HG02981 (cell line): ENCODE measurements around the gene C14orf93.

Source experiments
- ATAC-seq: cut with Tn5 transposase; IDR thresholded peaks from one replicate; pipeline ENCODE4 v1.9.1; 2021; ENCODE audit warnings: mild to moderate bottlenecking, moderate library complexity; ENCODE audit not compliant: unreplicated experiment

Gene C14orf93

DNA sequence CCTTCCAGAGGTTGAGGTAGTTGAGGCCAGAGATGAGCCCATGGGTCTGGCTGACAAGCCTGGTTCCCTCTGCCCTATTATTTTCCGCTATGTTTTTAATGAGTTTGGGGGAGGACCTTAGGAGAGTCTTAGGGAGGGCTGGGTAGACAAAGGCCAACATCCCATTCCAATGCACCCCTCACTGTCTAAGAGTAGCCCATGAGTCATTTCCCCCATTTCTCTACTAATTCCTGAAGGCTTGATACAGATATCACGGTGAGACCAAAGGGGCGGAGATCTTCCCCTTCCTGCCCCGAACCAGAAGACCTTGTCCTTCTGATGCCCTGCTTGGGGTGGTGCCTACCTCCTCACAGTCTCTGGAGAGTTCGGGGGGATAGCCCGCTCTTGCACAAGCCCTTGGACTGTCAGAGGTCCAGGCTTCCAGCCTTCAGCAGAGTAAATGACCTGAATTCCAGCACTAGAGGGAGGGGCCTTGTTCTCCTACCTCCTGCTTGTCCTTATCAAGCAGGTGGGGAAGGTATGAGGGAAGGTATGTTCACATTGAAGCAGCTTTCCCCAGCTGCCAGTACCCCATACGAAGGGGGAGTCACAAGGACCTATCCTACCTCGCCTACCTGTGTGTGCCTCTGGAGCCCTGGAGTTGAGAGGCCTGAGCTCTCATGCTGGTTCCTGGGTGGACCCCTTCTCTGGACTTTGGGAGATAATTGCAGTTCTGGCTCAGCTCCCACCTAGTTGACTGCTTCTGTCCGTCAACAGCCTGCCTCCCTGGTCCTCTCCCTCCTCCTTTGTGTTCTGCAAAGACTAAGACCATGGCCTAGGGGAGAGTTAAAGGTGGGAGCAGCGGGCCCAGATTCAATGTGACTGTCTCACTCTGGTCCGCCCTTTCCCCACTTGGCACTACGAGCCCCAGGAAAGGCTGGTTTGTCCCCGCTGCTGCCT, 35.7 kb upstream of the C14orf93 start:
- no peak for ATAC-seq

DNA sequence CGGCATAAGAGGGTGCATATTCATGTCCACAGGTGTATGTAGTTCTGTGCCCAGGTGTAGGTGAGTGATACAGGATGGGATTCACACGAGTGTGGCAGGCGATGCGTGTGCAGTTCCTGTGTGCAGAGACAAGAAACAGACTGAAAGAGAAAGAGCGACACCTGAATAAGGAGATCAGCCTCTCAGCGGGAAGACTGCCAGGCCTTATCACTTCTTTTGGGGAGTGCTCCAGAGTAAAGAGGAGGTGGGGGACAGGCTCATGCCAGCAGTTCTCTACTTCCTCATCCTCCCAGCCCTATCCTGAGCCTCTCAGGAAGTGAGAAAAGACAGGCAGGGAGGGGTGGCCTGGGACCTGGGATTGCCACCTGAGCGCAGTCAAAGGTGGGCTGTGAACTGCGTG, 34.9 kb upstream of the C14orf93 start:
- ATAC-seq = no peak

DNA sequence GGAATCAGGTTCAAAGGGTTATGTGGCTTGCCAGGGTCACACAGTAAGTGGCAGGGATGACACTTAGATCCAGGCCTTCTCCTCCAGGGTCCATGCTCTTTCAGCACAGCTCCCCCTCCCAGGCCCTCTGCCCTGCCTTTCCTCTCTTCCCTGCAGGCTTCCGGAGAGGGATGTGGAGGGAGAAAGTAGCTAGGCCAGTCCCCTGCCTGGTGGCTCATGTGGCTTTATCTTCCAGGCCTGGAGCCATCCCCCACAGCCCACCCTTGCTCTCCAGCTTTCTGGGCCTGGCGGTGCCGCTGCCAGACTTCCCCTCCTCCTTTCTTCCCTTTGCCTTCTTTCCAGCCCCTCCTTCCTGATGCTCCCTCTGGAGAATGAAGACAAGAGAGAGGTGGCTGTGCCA, 33.8 kb upstream of the C14orf93 start:
- no peak for ATAC-seq

DNA sequence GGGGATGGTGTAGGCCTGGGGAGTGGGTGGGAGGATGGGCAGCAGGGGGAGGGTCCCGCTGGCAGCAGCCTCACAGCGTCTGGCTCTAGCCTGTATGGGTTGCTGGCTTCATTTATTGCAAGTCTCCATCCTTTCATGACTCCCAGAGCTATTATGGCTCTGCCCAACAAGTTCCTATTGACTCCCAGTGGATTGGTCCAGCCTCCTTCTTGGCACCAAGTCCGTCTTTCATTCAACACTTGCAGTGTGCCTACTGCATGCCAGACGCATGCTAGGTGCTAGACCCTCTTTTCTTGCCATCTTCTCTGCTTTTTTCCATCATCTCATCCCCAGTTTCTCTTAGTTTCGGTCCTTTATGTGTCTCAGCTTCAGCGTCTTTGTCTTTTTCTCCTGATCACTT, 33.2 kb upstream of the C14orf93 start:
- ATAC-seq = no peak

DNA sequence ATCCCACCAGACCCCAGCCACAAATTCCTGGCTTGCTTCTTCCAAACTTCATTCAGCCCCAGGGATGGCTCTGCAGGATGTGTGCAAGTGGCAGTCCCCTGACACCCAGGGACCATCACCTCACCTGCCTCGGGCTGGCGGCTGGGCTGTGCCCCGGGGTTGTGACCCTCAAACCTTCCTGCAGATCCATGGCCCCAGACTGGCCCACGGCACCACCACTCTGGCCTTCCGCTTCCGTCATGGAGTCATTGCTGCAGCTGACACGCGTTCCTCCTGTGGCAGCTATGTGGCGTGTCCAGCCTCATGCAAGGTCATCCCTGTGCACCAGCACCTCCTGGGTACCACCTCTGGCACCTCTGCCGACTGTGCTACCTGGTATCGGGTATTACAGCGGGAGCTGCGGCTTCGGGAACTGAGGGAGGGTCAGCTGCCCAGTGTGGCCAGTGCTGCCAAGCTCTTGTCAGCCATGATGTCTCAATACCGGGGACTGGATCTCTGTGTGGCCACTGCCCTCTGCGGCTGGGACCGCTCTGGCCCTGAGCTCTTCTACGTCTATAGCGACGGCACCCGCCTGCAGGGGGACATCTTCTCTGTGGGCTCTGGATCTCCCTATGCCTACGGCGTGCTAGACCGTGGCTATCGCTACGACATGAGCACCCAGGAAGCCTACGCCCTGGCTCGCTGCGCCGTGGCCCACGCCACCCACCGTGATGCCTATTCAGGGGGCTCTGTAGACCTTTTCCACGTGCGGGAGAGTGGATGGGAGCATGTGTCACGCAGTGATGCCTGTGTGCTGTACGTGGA, 32.4 kb upstream of the C14orf93 start, which contains the start of gene PSMB11:
PSMB11 (plus strand) TSS at position 51 of the 804 bp plus-strand sequence; CDS start at position 65, 14 bp downstream.
- ATAC-seq = no peak

DNA sequence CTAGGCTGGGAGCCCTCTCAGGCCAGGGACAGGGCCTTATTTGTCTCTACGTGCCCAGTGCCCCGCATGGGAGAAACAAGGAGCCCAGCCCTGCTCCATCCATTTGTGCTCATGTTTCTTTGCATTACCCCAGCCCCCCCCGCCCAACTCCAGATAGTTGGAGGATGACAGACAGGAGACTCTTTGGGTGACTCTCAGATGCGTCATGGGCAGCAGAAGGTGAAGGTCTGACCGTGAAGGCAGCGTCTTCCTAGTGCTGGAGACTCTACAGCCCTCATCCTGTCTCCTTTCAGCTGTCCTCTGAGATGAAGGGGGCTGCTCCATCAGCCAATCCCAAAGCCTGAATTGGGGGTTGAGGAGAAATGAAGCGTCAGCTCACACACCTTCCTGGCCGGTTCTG, 31.8 kb upstream of the C14orf93 start:
- no peak for ATAC-seq

DNA sequence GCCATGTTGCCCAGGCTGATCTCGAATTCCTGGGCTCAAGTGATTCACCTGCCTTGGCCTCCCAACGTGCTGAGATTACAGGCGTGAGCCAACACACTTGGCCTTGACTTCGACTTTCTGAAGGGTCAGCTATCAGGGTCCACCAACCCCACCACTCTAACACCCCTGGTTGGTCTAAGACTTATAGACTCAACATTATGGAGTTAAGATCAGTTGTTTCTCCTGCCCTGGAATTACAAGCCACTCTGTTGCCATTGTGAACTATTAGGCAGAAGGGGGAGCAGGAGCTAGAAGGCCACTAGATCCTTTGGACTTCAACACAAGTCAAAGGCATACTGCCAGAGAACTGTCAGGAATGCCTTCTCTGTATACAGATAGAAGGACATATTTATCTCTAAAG, 30.2 kb upstream of the C14orf93 start:
- ATAC-seq = no peak

DNA sequence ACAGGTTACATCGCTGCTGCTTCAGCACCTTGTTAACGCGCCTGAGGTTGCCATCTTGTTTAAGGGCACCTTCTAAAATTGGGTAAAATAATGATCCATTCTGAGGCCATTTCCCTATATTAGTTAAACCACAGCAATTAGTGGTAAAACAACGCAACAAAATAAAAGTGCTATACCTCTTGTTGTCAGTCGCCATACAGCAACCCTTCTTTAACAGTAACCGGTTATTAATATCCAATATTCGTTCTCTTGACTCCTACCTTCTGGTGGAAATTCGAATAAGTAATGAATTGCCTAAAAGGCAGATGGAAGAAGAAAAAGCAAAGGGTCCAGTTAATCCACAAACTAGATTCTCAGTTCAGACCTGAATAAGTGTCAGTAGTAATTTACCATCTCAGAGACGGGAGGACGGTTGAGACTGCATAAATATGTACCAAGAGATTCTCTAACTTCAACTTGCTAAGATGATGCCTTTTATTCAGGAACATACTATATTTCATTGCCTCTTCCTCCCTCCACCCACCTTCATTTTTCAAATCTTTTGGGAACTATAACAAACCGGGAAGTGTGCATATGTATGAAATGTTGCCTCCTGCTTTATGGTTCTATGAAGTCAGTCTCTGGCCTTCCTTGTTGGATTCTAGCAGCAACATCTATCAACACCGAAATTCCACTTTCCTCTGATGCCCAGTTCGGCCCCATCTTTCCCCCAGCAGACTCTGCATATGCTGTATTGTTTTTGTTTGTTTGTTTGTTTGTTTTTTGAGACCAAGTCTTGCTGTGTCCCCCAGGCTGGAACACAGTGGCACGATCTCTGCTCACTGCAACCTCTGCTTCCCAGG, 25.6 kb upstream of the C14orf93 start:
- ATAC-seq = no peak

DNA sequence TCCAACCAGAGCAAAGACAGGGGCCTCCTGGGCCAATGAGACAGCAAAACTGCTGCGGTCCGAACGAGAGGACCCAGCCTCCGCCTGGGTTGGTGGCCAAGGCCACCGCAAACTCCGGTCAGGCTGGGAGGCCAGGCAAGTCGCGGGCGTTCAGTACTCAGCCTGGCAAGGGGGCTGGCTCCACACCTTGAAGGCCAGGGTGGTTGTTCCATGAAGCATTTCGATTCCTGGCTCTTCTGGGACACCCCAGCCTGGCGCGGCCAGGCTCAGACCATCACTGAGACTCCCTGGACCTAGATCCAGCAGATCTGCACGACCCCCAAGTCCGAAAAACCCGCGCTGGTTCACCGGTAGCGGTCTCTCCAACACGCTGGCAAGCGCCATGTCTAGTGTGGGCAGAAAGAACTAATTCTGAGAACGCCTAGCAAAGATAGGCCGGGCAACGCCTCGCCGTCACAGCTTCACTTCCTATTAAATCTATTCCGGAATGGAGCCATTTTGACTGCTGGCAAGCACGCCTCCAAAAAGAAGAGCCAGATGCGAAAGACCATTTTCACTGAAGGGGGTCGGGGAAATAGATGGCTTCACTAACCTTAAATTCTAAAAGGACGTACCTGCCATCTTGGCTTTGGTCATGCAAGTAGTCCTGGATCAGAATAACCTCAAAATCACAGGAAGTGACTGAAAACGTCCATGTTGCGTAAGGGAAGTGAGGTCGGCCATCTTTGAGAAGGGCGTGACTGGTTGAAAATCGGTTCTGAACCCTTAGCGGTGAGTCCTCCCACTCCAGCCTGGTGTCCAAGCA, 24.8 kb upstream of the C14orf93 start, which contains the start of gene PSMB5:
PSMB5 (minus strand) TSS at position 403 of the 805 bp plus-strand sequence; CDS start at position 384, 19 bp downstream.
- peak; percentile 91 for ATAC-seq

DNA sequence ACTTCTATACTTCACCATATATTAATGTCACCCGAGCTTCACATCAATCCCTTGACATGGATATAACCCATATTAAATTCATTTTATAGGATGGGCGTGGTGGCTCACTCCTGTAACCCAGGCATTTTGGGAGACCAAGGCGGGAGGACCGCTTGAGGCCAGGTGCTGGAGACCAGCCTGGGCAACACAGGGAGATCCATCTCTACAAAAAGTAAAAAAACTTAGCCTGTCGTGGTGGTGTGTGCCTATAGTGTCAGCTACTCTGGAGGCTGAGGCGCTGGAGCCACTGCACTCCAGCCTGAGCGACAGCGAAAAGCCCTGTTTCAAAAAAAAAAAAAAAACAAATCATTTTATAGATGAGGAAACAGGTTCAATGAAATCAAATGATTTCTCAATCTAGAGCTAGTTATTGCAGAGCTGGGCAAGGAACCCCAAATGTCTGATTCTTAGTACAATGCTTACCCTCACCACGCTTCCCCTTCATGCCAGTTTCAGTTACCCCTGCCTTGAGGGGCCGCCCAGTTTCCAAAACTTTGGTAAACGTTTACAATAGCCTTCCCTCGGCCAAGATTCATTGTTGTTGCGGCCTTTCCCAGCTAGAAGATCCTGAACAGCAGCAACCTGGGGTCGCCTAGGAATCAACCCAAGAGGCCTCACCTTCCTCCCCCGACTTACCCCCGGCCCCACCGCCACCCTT, 24.0 kb upstream of the C14orf93 start:
- ATAC-seq = no peak

DNA sequence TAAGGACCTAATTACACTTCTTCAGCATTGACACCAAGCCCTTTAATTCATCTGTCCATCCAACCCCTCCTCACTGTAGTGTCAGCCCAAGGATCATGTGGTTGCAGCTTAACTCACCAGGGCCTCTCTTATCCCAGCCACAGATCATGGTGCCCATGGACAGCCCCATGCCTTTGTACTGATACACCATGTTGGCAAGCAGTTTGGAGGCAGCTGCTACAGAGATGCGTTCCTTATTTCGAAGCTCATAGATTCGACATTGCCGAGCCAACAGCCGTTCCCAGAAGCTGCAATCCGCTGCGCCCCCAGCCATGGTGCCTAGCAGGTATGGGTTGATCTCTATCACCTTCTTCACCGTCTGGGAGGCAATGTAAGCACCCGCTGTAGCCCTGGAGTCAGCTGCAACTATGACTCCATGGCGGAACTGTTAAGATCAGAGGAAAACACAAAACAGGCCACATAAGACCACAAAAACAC, 23.3 kb upstream of the C14orf93 start:
- no peak for ATAC-seq

DNA sequence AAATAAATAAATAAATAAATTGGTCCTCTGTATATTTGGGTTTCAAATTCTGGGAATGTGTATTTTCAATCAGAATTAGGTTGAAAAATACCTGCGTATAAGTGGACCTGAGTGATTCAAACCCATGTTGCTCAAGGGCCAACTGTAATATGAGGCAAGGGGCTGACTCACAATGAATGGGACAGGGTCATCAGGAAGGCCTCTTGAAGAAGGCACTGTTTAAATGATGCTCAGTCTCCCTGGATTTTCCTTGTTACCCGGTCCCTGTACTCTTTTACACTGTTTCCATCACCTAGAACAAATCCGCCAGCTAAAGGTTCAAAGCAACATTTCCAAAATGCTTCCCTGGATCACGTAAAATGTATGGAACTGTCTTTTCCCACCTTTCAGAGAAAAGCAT, 21.0 kb upstream of the C14orf93 start:
- ATAC-seq = no peak

DNA sequence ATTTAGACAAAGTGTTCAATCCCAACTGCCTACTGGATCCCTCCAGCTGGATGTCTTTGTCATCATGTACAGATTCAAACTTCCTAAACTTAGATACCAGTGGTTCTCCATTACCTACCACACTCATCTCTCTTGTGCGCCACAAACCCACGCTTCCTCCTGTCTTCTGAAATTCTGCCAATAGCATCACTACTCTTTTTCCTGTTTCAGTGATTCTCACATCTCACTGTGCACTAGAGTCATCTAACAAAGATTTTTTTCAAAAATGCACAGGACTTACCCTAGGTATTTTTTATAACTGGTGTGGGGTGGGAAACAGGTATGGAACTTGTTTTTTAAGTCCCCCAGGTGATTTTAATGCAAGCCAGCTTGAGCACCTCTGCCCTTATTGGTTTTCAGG, 18.9 kb upstream of the C14orf93 start:
- no peak for ATAC-seq

DNA sequence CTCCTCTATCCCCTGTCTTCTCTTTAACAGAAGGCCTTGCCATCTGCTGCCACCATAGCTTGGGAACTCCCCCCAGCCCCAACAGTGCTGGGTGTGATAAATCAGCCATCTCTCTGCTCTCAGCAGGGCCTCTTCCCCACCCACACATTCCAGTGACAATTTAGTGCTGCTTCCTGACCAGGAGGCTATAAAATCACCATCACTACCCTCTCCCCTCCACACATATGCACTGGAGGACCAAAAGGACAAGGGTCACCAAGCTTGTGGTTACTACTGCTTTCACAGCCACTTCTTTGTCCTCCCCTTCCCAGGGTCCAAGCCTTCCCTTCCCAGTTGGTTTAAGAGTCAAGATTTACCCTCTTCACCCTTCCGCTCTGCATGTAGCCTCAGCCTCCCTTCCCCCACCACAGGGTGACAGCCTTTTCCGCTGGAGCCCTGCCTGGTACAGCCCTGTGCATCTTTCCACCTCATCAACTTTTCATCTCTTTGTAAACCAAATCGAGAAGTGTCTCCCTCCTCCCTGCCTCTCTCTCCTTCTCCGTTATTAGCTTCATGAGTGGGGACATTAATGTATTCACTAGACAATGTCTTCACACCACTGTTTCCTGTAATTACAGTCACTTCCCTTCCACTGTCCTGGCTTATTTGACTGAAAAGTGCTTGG, 15.3 kb upstream of the C14orf93 start:
- ATAC-seq = no peak

DNA sequence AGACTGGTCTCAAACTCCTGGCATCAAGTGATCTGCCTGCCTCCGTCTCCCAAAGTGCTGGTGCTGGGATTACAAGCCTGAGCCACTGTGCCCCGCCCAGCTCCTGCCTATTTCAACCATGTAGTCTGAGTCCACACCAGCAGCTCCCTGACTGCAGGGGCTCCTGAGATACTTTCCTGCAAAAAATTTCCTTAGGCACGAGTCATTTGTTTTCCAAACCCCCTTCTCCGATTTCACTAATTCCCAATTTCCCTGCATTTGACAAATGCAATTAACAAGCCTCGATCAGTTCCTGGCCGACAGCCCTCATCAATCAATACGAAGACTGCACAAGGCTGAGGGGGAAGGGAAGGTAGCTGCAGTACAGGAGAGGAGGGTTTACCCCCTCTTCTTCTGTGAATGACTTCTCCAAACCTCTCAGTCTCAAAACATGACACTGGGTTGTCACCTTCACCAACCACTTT, 14.7 kb upstream of the C14orf93 start:
- ATAC-seq = no peak

DNA sequence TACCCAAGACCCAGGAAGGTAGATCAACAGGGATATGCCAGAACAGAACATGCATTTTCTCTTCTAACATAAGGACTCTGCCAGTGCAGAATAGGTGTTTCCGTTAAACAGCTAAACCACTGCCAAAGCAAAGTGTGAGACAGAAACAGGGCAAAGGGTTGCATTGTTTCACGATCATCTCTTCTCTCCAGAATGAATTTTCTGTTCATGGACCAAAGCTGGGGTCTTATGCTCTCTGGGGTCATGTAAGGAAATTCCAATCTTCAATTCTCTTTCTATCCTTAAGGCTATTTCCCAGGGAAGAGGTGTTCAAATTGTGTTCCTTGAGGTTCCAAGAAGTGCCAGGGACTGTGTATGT, 13.8 kb upstream of the C14orf93 start:
- no peak for ATAC-seq

DNA sequence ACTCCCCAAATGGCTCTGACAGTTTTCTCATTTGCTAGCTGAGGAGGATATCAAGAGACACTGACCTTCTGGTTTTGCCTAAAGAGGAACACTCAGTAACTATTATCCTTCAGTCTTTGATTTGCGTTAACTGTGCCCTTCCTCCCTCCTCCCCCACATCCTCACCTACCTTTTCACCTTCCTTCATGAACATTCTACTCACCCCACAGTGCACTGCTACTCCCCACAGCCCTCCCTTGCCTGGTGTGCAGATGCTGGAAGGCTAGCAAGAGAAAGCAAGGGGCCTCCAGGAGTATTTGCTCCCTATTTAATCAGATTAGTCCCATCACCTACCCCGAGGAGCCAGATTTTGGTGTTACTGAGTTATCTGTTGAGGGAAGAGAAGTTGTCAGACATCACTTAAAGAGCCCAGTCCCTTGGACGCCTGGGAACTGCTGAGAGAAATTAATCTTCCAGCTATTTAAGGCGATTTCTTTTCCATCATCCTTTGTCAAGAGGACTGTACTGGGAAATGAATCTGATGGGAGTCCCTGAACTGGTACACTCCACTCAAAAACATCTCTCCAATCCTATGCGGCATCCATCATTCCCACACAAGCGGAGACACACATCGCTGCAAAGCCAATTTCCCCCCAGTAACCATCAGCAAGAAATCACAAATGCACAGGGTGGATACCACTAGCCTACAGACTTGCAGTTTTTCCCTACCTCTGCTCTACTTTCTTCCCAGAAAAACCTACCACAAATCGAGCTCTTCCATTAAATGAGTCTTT, 13.3 kb upstream of the C14orf93 start:
- no peak for ATAC-seq

DNA sequence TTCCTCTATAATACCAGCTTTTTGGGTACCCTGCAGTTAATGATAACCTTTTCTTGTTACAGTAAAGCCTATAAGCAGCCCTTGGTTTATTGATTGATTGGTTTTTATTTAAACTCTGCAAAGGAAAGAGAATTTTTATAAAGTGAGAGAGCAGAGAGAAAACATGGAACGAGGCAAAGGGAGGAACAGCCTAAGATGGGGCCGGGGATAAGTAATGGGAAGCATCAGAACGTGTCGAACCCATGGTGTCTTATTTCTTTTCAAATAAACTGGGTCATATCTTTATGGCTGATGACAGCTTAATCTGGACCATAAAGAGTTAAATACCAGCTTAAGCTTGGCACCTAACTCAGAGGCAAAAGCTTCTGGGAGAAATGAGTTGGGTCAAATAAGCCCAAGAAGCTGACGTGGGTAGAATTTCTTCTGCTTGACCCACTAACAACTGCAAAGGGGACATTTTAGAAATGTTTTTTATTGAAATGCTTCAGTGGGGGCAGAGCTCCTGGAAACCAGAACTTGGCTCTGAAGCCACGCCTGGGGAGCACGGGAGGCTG, 12.0 kb upstream of the C14orf93 start:
- no peak for ATAC-seq
